GM12865 (cell line): ENCODE measurements around the gene BCL2L1.

ENCODE experiments used
- DNase-seq: peaks from one replicate; pipeline ENCODE4 v3.0.0; 2010; ENCODE audit warnings: low read depth
- H3K4me3 ChIP-seq: 2 replicates; pipeline ENCODE4 v1.5.1; 2011; ENCODE audit warnings: mild to moderate bottlenecking, low read depth, low read length, control low read depth
- CTCF ChIP-seq: IDR thresholded peaks from 2 replicates; pipeline ENCODE4 v1.5.1; 2011; ENCODE audit warnings: low read length, control low read depth, low read depth, inconsistent platforms; ENCODE audit not compliant: insufficient read depth; ENCODE audit errors: missing control alignments

The BCL2L1 gene

GRCh38 chr20:31712564-31713311 is 9.9 kb downstream of the BCL2L1 start:
- DNase-seq, result no peak
- no peak overlapping the region for H3K4me3 ChIP-seq
- no peak for TF ChIP-seq CTCF

- DNase-seq, result no peak
- no peak overlapping the region for H3K4me3 ChIP-seq
- no peak for TF ChIP-seq CTCF
Observed at GRCh38 chr20:31712112-31712553, 10.5 kb downstream of the BCL2L1 start.

GRCh38 chr20:31711179-31712111 is 11.2 kb downstream of the BCL2L1 start:
- TF ChIP-seq CTCF, result no peak
- H3K4me3 ChIP-seq, result no peak overlapping the region
- DNase-seq, result no peak

GRCh38 chr20:31710423-31711108 is 12.1 kb downstream of the BCL2L1 start:
- no peak overlapping the region for H3K4me3 ChIP-seq
- TF ChIP-seq CTCF, result no peak

GRCh38 chr20:31709939-31710338 is 12.7 kb downstream of the BCL2L1 start:
- no peak for DNase-seq
- H3K4me3 ChIP-seq, result no peak overlapping the region
- TF ChIP-seq CTCF, result no peak

More at GRCh38 chr20:31710423-31711108, 12.1 kb downstream of the BCL2L1 start:
- no peak for DNase-seq

- DNase-seq, result no peak
- no peak overlapping the region for H3K4me3 ChIP-seq
- no peak for TF ChIP-seq CTCF
Observed at GRCh38 chr20:31708736-31709534, 13.7 kb downstream of the BCL2L1 start.
